Body of pancreas (tissue), 4 donors: ENCODE data around the gene NYAP1. TPM values are rescaled to one million over a fixed set of nuclear protein-coding genes. Genes with fewer than 3 reads are reported as not detected.

Experiments
- ATAC-seq: fragments of 150-250 bp; one replicate; pipeline ENCODE4 v1.9.1; 2016
- DNase-seq, 4 donors: peaks; one replicate each; pipeline ENCODE4 v3.0.0-alpha.2; 2019
- H3K27ac ChIP-seq, 4 donors: fragments of 200-600 bp; sonication (generic); 1 replicate in 3 of 4; 2 replicates in 1 of 4; pipeline versions ENCODE4 v1.5.1 to v1.6.1; 2016 to 2019; ENCODE audit warnings: mild to moderate bottlenecking in 1 of 4, mixed read lengths in 1 of 4, moderate library complexity in 1 of 4
- H3K27me3 ChIP-seq, 2 donors: fragments of 200-600 bp; sonication (generic); one replicate each; pipeline ENCODE4 v1.6.0; 2016; ENCODE audit warnings: mild to moderate bottlenecking in 1 of 2
- H3K36me3 ChIP-seq, 2 donors: fragments of 200-600 bp; sonication (generic); replicated peaks in 1 of 2; 2 replicates each; pipeline ENCODE4 v1.5.1; 2016; ENCODE audit warnings: low read depth in 2 of 2; ENCODE audit not compliant: insufficient read depth in 1 of 2
- H3K4me1 ChIP-seq: fragments of 200-600 bp; sonication (generic); one replicate; pipeline ENCODE4 v1.6.0; 2016
- H3K4me3 ChIP-seq, 2 donors: fragments of 200-600 bp; sonication (generic); 1 replicate in 1 of 2; 2 replicates in 1 of 2; pipeline ENCODE4 v1.5.1; 2016 to 2019
- H3K9me3 ChIP-seq, 3 donors: fragments of 200-600 bp; sonication (generic); 1 replicate in 2 of 3; 2 replicates in 1 of 3; pipeline ENCODE4 v1.5.1; 2016
- POLR2A ChIP-seq, 3 donors: fragments of 450-650 bp; IDR thresholded peaks; one replicate each; pipeline ENCODE4 v1.6.1; 2016; ENCODE audit warnings: antibody characterized with exemption in 3 of 3, mild to moderate bottlenecking in 2 of 3
- WGBS, 2 donors: methylation state at CpG; one replicate each; pipeline ENCODE4 v1.1.5; 2017; 5-methylcytosine and 5-hydroxymethylcytosine counted together
- intact Hi-C: fragments of 100-400 bp; cut with DNase I; formaldehyde crosslinking; loops from one replicate; pipeline ENCODE4 v1.15.1; 2023
- total RNA-seq, 2 donors: library from RNA; depleted of rRNA; stranded (reverse); fragments of >200 nt; gene quantifications; one replicate each; pipeline ENCODE4 v1.1.0, GENCODE V29; 2016
- TF ChIP-seq, protein P1 (sequence below), 7 experiments: fragments of 450-650 bp in 4 of 7; fragments of 200-600 bp in 3 of 7; sonication (generic) in 3 of 7; IDR thresholded peaks; one replicate each; pipeline ENCODE4 v1.5.1; 2016 to 2019; ENCODE audit warnings: antibody characterized with exemption in 7 of 7

The NYAP1 gene
- total RNA-seq, 2 donors from 2014 or later = 1.0 to 1.3 TPM

DNA sequence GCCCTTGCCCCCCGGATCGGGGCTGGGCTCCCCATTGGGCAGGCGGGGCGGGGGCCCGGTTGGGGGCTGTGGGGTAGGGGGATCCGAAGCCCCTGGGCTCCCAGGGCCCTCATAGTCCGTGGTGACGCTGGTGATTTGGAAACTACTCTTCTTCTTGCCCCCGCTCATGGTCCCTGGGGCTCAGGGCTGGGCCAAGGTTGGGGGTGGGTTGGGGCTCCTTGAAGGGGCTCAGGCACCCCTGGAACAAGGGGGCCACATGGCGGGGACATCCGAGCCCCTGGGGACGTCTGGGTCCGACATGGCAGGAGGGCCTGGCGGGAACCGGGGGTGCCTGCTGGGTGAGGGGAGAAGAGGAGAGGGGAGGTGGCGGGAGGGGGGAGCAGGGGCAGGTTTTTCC is 5.9 kb upstream of the NYAP1 start:
- no peaks in the 10 kb centered on the region for H3K27me3 ChIP-seq
- H3K9me3 ChIP-seq = no peaks in the 10 kb centered on the region
- ATAC-seq = no peak
- no peak for DNase-seq
- intact Hi-C loops = loop anchor here (10.0 kb wide), 1 partner anchor 207 kb away; no protein-coding TSS in a partner anchor
- no peaks in the 10 kb centered on the region for H3K36me3 ChIP-seq
- WGBS, 2 donors = 0 to 3% methylated on average over 6 to 14 of the region's 16 CpGs
- H3K4me1 ChIP-seq = peaks cover 45% of the 10 kb centered on the region
- TF ChIP-seq, protein P1, sequence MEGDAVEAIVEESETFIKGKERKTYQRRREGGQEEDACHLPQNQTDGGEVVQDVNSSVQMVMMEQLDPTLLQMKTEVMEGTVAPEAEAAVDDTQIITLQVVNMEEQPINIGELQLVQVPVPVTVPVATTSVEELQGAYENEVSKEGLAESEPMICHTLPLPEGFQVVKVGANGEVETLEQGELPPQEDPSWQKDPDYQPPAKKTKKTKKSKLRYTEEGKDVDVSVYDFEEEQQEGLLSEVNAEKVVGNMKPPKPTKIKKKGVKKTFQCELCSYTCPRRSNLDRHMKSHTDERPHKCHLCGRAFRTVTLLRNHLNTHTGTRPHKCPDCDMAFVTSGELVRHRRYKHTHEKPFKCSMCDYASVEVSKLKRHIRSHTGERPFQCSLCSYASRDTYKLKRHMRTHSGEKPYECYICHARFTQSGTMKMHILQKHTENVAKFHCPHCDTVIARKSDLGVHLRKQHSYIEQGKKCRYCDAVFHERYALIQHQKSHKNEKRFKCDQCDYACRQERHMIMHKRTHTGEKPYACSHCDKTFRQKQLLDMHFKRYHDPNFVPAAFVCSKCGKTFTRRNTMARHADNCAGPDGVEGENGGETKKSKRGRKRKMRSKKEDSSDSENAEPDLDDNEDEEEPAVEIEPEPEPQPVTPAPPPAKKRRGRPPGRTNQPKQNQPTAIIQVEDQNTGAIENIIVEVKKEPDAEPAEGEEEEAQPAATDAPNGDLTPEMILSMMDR (IDR thresholded peaks at IDR 0.05) = no peak
- TF ChIP-seq POLR2A (IDR thresholded peaks at IDR 0.05) = no peak
- H3K4me3 ChIP-seq = peak overlapping the region; percentile 66 to 94
- peak overlapping the region; percentile 49 to 86 (median 84) for H3K27ac ChIP-seq

DNA sequence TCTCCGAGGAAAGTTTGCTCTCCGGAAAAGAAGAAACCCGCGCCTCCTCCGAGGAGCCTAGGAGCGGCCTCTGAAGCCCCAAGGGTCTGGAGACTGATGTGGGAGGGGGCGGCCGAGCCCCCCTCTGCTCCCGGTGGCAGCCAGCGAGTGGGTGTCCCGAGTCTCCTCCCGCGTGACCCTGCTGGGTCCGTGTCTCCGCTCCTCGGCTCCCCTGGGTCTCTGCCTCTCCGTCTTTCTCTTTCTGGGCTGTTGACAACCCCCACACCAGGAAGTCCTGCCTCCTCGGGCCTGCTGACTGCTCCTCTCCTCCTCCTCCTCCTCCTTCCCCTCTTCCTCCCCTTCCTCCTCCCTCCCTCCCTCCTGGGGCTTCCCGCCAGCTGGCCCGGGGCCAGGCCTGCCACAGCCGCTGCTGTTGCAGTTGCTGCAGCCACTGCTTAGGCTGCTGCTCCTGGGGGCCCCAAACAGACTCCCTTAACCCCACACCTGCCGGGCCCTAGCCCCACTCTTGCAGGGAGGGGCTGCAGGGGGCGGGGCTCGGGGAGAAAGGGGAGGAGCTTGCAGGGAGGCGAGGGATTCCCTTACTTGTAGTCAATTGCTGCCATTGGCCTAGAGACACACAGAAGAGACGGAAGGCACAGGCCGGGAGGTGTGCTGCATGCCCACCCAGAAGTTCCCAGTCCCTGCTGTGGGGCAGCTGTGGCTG is 4.6 kb upstream of the NYAP1 start, which contains the start of gene TSC22D4:
TSS of gene TSC22D4 (minus strand) at position 257 of the 703 bp plus-strand sequence. CDS start 1,176 bp downstream, outside the sequence.
- WGBS, 2 donors = 1% methylated on average over 22 of the region's 27 CpGs
- TF ChIP-seq, protein P1 (IDR thresholded peaks at IDR 0.05) = no peak
- TF ChIP-seq POLR2A (IDR thresholded peaks at IDR 0.05) = peak; percentile 49 to 93 (median 87)
- Histone ChIP-seq H3K27ac (peak within 1 kb of the TSS; percentile 46 to 86 (median 84)), H3K9me3 (no peaks in the 10 kb centered on the region), H3K36me3 (no peaks in the 10 kb centered on the region), H3K27me3 (no peaks in the 10 kb centered on the region), H3K4me1 (peaks cover 44% of the 10 kb centered on the region), H3K4me3 (peak within 1 kb of the TSS; percentile 66 to 94)
- peak; percentile 86 for ATAC-seq
- DNase-seq = peak; percentile 95 to 96 (median 96)
- intact Hi-C loops = loop anchor here (10.0 kb wide), 1 partner anchor 206 kb away; no protein-coding TSS in a partner anchor

DNA sequence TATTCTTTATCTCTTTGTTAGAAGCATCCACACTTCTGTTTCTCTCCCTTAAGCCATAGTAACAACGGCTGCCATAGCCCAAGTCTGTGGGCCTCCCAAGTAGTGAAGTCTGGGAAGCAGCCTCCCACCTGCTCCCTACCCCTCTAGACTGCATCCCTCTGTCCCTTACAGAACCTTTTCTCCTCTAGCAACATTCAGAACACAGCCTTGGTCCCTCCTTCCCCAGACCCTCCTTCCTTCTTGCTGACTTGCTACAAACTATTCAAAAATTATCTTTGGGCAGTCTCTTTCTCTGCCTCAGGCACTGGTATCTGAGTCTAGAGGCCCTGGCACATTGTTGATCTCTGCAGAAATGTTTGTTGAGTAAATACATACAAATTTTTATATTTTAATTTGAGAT is 2.3 kb upstream of the NYAP1 start:
- H3K27me3 ChIP-seq = no peaks in the 10 kb centered on the region
- H3K9me3 ChIP-seq = no peaks in the 10 kb centered on the region
- no peak overlapping the region for H3K27ac ChIP-seq
- intact Hi-C loops = no loop called here
- DNase-seq (no peak), ATAC-seq (no peak)
- no peak overlapping the region for H3K4me3 ChIP-seq
- H3K36me3 ChIP-seq = no peaks in the 10 kb centered on the region
- H3K4me1 ChIP-seq = peaks cover 31% of the 10 kb centered on the region
- TF ChIP-seq, protein P1 (IDR thresholded peaks at IDR 0.05) = no peak
- TF ChIP-seq POLR2A (IDR thresholded peaks at IDR 0.05) = no peak
- 79 to 81% methylated on average over 1 of the region's 1 CpG for WGBS, 2 donors

DNA sequence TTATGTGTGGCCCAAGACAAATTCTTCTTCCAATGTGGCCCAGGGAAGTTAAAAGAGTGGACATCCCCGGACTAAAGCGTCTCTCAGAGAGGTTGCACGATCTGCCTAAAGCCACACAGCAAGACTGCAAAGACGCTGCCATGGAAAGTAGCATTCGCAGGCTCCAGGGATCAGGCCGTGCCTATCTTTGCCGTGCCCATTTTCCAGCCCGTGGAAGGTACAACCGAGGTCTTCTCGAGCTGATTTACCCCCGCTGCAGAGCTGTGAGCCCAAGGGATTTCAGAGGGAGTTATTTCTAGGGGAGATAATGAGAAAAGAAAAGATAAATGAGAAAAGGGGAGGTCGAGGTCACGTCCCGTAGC is 1.0 kb upstream of the NYAP1 start:
- H3K27ac ChIP-seq = peak overlapping the region in 3 of 4 donors; percentile 18 to 61 (median 45)
- TF ChIP-seq POLR2A (IDR thresholded peaks at IDR 0.05) = no peak
- TF ChIP-seq, protein P1 (IDR thresholded peaks at IDR 0.05) = no peak
- WGBS, 2 donors = 26 to 34% methylated on average over 13 to 14 of the region's 14 CpGs
- H3K4me3 ChIP-seq = peak overlapping the region in 1 of 2 donors; percentile 18
- H3K9me3 ChIP-seq = no peaks in the 10 kb centered on the region
- no peaks in the 10 kb centered on the region for H3K27me3 ChIP-seq
- DNase-seq (no peak), ATAC-seq (no peak)
- intact Hi-C loops = no loop called here
- no peaks in the 10 kb centered on the region for H3K36me3 ChIP-seq
- H3K4me1 ChIP-seq = peaks cover 18% of the 10 kb centered on the region
